Uterus (tissue), 4 donors: ENCODE measurements around the gene STAB2. TPM values are rescaled to one million over a fixed set of nuclear protein-coding genes. Genes with fewer than 3 reads are reported as not detected.

Source experiments
- DNase-seq, 2 donors: peaks; one replicate each; pipeline ENCODE4 v3.0.0-alpha.2; 2019 to 2020
- H3K27ac ChIP-seq, 2 donors: fragments of 200-600 bp; sonication (generic); 1 replicate in 1 of 2; 2 replicates in 1 of 2; pipeline ENCODE4 v1.5.1; 2016 to 2018
- H3K27me3 ChIP-seq, 2 donors: fragments of 200-600 bp; sonication (generic); one replicate each; pipeline ENCODE4 v1.5.1; 2018 to 2019; ENCODE audit warnings: control low read depth in 1 of 2
- H3K36me3 ChIP-seq, 2 donors: fragments of 200-600 bp; sonication (generic); one replicate each; pipeline ENCODE4 v1.5.1; 2019; ENCODE audit warnings: control low read depth in 1 of 2
- H3K4me1 ChIP-seq, 2 donors: fragments of 200-600 bp; sonication (generic); one replicate each; pipeline ENCODE4 v1.5.1; 2018 to 2019; ENCODE audit warnings: control low read depth in 1 of 2
- H3K4me3 ChIP-seq, 2 donors: fragments of 200-600 bp; sonication (generic); 1 replicate in 1 of 2; 2 replicates in 1 of 2; pipeline ENCODE4 v1.5.1; 2018 to 2019; ENCODE audit warnings: mild to moderate bottlenecking in 1 of 2
- H3K9me3 ChIP-seq, 2 donors: fragments of 200-600 bp; sonication (generic); one replicate each; pipeline ENCODE4 v1.5.1; 2019; ENCODE audit warnings: control low read depth in 1 of 2
- POLR2A ChIP-seq, 2 donors: fragments of 450-650 bp; IDR thresholded peaks; one replicate each; pipeline ENCODE4 v1.6.1; 2016; ENCODE audit warnings: antibody characterized with exemption in 2 of 2, mild to moderate bottlenecking in 1 of 2, moderate library complexity in 1 of 2
- intact Hi-C: fragments of 100-400 bp; cut with DNase I; formaldehyde crosslinking; loops from one replicate; pipeline ENCODE4 v1.15.1; 2023; ENCODE audit warnings: low total_unique reads
- total RNA-seq, 4 donors: library from RNA; depleted of rRNA in 3 of 4; stranded (reverse); fragments of >200 nt in 3 of 4; gene quantifications; one replicate each; pipeline versions ENCODE4 v1.1.0 to v1.2.4, GENCODE V29; 2014 to 2023
- TF ChIP-seq, protein P1 (sequence below), 4 experiments: fragments of 200-600 bp in 2 of 4; fragments of 450-650 bp in 2 of 4; sonication (generic) in 2 of 4; IDR thresholded peaks; one replicate each; pipeline ENCODE4 v1.5.1; 2016 to 2019; ENCODE audit warnings: antibody characterized with exemption in 4 of 4, mild to moderate bottlenecking in 2 of 4, moderate library complexity in 1 of 4
- donor health status: DM: yes; HTN: yes; CAD: no.

STAB2 gene, protein sequence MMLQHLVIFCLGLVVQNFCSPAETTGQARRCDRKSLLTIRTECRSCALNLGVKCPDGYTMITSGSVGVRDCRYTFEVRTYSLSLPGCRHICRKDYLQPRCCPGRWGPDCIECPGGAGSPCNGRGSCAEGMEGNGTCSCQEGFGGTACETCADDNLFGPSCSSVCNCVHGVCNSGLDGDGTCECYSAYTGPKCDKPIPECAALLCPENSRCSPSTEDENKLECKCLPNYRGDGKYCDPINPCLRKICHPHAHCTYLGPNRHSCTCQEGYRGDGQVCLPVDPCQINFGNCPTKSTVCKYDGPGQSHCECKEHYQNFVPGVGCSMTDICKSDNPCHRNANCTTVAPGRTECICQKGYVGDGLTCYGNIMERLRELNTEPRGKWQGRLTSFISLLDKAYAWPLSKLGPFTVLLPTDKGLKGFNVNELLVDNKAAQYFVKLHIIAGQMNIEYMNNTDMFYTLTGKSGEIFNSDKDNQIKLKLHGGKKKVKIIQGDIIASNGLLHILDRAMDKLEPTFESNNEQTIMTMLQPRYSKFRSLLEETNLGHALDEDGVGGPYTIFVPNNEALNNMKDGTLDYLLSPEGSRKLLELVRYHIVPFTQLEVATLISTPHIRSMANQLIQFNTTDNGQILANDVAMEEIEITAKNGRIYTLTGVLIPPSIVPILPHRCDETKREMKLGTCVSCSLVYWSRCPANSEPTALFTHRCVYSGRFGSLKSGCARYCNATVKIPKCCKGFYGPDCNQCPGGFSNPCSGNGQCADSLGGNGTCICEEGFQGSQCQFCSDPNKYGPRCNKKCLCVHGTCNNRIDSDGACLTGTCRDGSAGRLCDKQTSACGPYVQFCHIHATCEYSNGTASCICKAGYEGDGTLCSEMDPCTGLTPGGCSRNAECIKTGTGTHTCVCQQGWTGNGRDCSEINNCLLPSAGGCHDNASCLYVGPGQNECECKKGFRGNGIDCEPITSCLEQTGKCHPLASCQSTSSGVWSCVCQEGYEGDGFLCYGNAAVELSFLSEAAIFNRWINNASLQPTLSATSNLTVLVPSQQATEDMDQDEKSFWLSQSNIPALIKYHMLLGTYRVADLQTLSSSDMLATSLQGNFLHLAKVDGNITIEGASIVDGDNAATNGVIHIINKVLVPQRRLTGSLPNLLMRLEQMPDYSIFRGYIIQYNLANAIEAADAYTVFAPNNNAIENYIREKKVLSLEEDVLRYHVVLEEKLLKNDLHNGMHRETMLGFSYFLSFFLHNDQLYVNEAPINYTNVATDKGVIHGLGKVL (N-terminal part only)
- total RNA-seq = 10 to 100 TPM in 1 of 4 donors, 1 to 10 TPM in 1, under 1 TPM in 1, not detected in 1; 0.21 to 19.4 (median 2.6) TPM

- intact Hi-C loops = no loop called here
- DNase-seq = no peak
- TF ChIP-seq POLR2A (IDR thresholded peaks at IDR 0.05) = no peak
- TF ChIP-seq, protein P1, sequence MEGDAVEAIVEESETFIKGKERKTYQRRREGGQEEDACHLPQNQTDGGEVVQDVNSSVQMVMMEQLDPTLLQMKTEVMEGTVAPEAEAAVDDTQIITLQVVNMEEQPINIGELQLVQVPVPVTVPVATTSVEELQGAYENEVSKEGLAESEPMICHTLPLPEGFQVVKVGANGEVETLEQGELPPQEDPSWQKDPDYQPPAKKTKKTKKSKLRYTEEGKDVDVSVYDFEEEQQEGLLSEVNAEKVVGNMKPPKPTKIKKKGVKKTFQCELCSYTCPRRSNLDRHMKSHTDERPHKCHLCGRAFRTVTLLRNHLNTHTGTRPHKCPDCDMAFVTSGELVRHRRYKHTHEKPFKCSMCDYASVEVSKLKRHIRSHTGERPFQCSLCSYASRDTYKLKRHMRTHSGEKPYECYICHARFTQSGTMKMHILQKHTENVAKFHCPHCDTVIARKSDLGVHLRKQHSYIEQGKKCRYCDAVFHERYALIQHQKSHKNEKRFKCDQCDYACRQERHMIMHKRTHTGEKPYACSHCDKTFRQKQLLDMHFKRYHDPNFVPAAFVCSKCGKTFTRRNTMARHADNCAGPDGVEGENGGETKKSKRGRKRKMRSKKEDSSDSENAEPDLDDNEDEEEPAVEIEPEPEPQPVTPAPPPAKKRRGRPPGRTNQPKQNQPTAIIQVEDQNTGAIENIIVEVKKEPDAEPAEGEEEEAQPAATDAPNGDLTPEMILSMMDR (IDR thresholded peaks at IDR 0.05) = no peak
- no peaks in the 10 kb centered on the region for H3K36me3 ChIP-seq
- H3K9me3 ChIP-seq = no peaks in the 10 kb centered on the region
- H3K4me3 ChIP-seq = no peak within 1 kb of the TSS
- H3K27me3 ChIP-seq = no peaks in the 10 kb centered on the region
- no peak within 1 kb of the TSS for H3K27ac ChIP-seq
- H3K4me1 ChIP-seq = no peaks in the 10 kb centered on the region
These were observed at the start of gene STAB2 for GRCh38 chr12:103586791-103587370. Gene STAB2 (plus strand): TSS chr12:103587273. CDS start chr12:103587477, 204 bp downstream.

- no peaks in the 10 kb centered on the region for H3K4me1 ChIP-seq
- H3K27me3 ChIP-seq = no peaks in the 10 kb centered on the region
- no peak overlapping the region for H3K27ac ChIP-seq
- no peak for DNase-seq
- intact Hi-C loops = no loop called here
- no peaks in the 10 kb centered on the region for H3K9me3 ChIP-seq
- H3K36me3 ChIP-seq = no peaks in the 10 kb centered on the region
- no peak overlapping the region for H3K4me3 ChIP-seq
- TF ChIP-seq POLR2A (IDR thresholded peaks at IDR 0.05) = no peak
- TF ChIP-seq, protein P1 (IDR thresholded peaks at IDR 0.05) = no peak
These were observed 48.7 kb upstream of the STAB2 start for GRCh38 chr12:103538397-103538796.

GRCh38 chr12:103540319-103540718 lies 46.8 kb upstream of the STAB2 start:
- Histone ChIP-seq H3K4me3 (no peak overlapping the region), H3K4me1 (no peaks in the 10 kb centered on the region), H3K36me3 (no peaks in the 10 kb centered on the region), H3K27me3 (no peaks in the 10 kb centered on the region), H3K27ac (no peak overlapping the region), H3K9me3 (no peaks in the 10 kb centered on the region)
- TF ChIP-seq POLR2A (IDR thresholded peaks at IDR 0.05) = no peak
- TF ChIP-seq, protein P1 (IDR thresholded peaks at IDR 0.05) = no peak
- intact Hi-C loops = no loop called here
- DNase-seq = no peak

DNA sequence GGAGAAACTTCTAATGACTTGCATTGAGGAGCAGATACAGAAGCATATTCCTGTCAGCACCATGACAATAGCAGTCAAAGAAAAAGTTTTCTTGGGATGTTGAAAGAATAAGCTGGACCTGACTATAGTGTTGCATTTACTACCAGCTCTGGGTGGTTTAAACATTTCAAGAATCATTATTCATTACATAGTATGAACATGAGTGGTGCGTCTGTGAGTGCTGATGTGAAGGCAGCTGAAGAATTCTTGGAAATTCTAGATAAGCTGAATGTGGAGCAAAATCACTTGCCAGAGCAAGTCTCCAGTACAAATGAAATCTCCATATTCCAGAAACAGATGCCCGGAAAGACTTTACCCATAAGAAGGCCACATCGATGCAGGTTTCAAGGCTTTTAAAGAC lies 45.0 kb upstream of the STAB2 start:
- no peak for DNase-seq
- intact Hi-C loops = no loop called here
- H3K27ac ChIP-seq = no peak overlapping the region
- H3K36me3 ChIP-seq = no peaks in the 10 kb centered on the region
- H3K9me3 ChIP-seq = no peaks in the 10 kb centered on the region
- H3K4me1 ChIP-seq = no peaks in the 10 kb centered on the region
- H3K4me3 ChIP-seq = no peak overlapping the region
- peaks cover 0 to 5% of the 10 kb centered on the region in 2 donors for H3K27me3 ChIP-seq
- TF ChIP-seq POLR2A (IDR thresholded peaks at IDR 0.05) = no peak
- TF ChIP-seq, protein P1 (IDR thresholded peaks at IDR 0.05) = no peak
